LNCaP clone FGC (cell line): ENCODE data around the gene SDK2.
A peak's percentile ranks its signal among the peaks of the same experiment; 100 is the strongest.

Experiments used
- DNase-seq: peaks from one replicate; pipeline ENCODE4 v3.0.0-alpha.2; 2011; ENCODE audit warnings: low read depth
- H3K4me3 ChIP-seq: 2 replicates; pipeline ENCODE4 v1.5.1; 2011; ENCODE audit warnings: mild to moderate bottlenecking, low read depth, low read length, control low read depth
- TF ChIP-seq, protein P1 (sequence below): IDR thresholded peaks from 2 replicates; pipeline ENCODE4 v1.5.1; 2012; ENCODE audit warnings: mild to moderate bottlenecking; ENCODE audit not compliant: control insufficient read depth, insufficient read depth; ENCODE audit errors: extremely low read depth

Gene SDK2

DNA sequence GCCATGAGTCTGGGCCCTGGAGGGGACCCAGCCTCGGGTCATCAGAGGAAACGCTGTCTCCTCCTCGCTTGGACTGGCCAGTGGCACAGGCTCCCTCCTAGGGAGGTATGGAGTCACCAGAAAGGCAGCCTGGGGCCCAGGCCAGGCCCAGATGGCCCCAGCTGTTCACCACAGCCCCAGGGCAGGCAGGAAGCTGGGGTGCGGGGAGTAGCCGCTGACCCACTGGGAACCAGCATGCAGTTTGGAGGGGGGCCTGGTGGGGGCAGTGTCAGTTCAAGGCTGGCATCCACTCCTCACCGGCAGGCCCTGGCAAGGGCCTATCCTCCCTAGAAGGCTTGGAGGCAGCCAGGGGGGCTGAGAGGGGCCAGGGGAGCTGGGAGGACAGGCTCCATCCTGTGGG lies 48.8 kb downstream of the SDK2 start:
- no peak overlapping the region for H3K4me3 ChIP-seq
- DNase-seq, result no peak
- TF ChIP-seq, protein P1, sequence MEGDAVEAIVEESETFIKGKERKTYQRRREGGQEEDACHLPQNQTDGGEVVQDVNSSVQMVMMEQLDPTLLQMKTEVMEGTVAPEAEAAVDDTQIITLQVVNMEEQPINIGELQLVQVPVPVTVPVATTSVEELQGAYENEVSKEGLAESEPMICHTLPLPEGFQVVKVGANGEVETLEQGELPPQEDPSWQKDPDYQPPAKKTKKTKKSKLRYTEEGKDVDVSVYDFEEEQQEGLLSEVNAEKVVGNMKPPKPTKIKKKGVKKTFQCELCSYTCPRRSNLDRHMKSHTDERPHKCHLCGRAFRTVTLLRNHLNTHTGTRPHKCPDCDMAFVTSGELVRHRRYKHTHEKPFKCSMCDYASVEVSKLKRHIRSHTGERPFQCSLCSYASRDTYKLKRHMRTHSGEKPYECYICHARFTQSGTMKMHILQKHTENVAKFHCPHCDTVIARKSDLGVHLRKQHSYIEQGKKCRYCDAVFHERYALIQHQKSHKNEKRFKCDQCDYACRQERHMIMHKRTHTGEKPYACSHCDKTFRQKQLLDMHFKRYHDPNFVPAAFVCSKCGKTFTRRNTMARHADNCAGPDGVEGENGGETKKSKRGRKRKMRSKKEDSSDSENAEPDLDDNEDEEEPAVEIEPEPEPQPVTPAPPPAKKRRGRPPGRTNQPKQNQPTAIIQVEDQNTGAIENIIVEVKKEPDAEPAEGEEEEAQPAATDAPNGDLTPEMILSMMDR, result peak; percentile 38

DNA sequence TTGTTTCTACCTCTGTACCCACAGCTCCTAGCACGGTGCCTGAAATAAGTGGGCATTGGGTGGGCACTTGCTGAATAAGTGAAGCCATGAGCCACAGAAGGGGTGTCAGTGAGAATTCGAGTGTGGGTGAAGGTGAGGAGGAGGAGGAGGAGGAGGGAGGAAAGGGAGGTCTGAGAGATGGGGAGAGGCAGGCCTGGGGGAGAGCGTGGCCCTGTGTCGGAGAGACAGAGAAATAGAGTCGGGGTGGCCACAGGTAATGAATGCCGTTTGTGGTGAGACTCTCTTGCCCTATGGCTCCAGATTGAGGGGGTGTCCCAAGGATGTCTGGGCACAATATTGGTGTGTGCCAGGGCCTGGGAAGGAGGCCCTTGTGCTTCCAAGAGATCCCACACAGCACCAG lies 49.2 kb downstream of the SDK2 start:
- DNase-seq, result no peak
- H3K4me3 ChIP-seq, result no peak overlapping the region
- TF ChIP-seq, protein P1, result no peak

DNA sequence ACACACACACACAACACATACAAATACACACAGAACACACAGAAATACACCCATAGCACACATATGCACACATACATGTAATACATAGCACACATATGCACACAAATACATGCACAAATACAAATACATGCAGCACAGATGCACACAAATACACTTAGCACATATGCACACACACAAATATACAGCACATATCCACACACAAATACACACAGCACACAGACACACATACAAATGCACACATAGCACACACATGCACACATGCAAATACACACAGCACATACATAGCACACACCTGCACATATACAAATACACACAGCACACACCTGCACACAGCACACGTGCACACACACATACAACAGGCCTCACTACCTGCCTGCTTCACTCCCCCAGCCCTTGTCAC lies 49.6 kb downstream of the SDK2 start:
- DNase-seq, result no peak
- TF ChIP-seq, protein P1, result no peak

DNA sequence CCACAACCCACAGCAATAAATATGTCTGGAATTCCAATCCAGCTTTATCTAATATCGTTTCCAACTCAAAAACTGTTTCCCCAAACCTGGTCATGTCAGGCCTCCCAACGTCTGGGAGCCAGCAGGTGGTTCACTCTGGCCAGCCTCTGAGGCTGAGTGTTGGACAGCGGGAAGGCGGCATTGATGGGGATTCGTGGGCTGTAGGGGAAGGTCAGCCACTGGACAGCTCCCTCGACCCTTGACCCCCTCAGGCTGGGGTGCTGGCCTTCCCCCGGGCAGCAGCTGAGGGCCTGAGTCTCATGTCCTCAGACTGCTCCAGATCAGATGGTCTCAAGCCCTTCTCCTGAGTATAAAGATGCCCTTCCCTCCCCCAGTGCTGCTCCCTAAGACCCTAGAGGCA lies 50.2 kb downstream of the SDK2 start:
- no peak for DNase-seq
- no peak overlapping the region for H3K4me3 ChIP-seq
- TF ChIP-seq, protein P1, result no peak

More for the DNA sequence above, 49.6 kb downstream of the SDK2 start:
- no peak overlapping the region for H3K4me3 ChIP-seq

DNA sequence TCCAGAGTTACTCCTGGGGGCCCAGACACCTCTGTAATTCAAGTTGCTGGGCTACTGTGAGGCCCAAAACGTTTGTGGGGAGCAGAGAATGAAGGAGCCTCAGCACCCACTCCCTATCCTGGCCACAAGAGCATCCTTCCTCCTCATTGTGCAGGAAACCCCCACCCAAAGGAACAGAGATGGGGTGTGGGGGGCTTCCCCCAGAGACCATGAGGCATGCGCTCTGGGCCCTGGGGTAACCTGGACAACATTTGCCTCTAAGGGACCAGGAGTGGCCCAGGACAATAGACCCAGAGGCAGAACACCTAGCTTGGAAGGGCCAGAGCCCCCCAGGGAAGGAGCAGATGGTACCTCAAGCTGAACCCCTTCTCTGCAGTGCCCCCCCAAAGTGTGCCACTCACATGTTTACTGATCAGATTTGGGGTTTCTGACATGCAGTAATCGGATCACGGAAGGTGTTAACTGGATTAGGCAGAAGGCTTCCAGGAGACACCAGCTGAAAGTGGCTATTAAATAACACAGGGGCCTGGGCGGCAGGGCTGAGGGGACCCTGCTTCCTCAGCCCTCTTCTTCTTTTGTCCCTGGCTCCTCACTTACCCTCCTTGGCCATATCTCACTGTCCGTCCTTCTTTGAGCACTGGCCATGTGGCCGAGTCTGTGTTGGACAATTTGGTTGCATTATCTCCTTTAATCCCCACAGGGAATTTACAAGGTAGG lies 50.8 kb downstream of the SDK2 start:
- DNase-seq, result no peak
- no peak overlapping the region for H3K4me3 ChIP-seq
- TF ChIP-seq, protein P1, result no peak

DNA sequence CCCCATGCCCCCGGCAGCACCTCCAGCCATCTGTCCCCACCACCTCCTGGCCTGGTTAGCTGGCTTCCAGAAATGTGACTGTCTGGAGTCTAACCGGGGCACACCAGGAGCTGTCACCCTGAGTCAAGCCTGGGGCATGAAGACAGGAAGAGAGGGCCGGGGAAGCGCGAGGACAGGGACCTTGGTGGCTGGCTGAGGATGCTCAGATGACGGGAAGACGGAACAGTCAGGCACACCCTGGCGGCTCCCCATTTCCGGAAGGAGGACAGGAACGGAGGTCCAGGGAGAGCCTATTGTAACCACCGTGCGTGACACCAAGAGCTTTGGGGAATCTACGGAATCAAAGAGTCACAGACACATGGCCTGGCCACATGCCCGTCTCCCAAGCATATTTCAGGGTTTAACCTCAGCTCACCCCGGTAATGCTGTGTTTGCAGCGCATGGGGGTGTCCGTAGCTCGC lies 51.7 kb downstream of the SDK2 start:
- TF ChIP-seq, protein P1, result no peak
- no peak overlapping the region for H3K4me3 ChIP-seq
- no peak for DNase-seq

DNA sequence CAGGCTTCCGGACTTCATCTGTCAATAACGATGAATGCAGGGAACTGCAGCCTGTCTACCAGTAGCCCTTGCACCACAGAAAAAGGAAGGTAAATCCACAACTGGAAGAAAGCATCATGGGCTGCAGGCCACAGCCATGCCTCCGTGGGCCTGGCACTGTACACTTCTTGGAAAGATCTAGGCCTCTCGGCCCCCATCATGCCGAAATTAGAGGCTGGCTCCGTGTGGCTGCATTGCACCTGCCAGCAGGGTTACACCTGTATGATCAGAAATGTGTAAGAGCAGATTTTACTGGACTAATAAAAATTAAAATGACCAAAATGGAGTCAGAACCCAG lies 52.2 kb downstream of the SDK2 start:
- TF ChIP-seq, protein P1, result no peak
- no peak overlapping the region for H3K4me3 ChIP-seq
- no peak for DNase-seq
